HG02970 (cell line): ENCODE measurements around the gene CDH8.

ENCODE experiments used
- ATAC-seq: cut with Tn5 transposase; IDR thresholded peaks from one replicate; pipeline ENCODE4 v1.9.1; 2021; ENCODE audit warnings: mild to moderate bottlenecking, moderate library complexity, moderate number of reproducible peaks; ENCODE audit not compliant: unreplicated experiment, low FRiP score

Gene CDH8, protein sequence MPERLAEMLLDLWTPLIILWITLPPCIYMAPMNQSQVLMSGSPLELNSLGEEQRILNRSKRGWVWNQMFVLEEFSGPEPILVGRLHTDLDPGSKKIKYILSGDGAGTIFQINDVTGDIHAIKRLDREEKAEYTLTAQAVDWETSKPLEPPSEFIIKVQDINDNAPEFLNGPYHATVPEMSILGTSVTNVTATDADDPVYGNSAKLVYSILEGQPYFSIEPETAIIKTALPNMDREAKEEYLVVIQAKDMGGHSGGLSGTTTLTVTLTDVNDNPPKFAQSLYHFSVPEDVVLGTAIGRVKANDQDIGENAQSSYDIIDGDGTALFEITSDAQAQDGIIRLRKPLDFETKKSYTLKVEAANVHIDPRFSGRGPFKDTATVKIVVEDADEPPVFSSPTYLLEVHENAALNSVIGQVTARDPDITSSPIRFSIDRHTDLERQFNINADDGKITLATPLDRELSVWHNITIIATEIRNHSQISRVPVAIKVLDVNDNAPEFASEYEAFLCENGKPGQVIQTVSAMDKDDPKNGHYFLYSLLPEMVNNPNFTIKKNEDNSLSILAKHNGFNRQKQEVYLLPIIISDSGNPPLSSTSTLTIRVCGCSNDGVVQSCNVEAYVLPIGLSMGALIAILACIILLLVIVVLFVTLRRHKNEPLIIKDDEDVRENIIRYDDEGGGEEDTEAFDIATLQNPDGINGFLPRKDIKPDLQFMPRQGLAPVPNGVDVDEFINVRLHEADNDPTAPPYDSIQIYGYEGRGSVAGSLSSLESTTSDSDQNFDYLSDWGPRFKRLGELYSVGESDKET

GRCh38 chr16:62036101-62036801, at the start of gene CDH8:
CDH8 (minus strand) TSS chr16:62036438; CDS start chr16:62021403, 15,035 bp downstream.
- no peak for ATAC-seq

DNA sequence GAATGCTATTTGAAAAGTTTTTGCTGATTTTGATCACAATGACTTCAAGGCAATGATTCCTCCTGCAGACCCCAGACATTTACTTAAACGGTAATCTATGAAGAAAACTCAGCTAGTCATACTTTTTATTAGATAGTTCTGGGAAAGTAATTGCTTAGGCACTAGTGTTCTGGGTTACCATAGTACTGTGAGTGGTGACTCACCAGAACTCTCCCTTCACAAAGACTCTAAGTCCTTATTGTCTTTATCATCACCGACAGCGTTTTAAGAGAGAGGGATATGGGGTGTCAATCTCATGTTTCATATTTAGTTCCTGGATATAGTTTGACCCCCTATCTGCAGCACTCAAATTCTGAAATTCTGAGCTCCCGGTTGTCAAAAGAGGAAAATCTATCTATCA, 43.0 kb upstream of the CDH8 start:
- no peak for ATAC-seq

DNA sequence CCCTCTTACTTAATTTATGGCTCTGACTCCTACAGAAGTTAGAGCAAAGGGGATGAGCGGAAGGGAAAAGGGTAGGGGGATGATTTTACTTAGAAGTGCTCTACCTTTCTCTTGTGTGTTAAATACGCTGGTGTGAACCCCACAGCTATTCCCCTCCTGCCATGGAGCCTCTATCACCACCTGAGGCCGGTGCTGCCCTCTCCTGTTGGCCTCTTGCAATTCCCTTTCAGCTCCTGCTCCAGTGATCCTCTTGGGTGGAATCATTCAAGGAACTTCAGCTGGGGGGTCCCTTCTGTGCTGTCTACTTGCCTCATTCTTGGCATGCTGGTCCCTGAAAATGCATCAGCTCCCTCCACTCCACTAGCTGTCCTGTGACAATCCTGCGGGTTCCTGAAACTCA, 41.8 kb upstream of the CDH8 start:
- ATAC-seq, result no peak

DNA sequence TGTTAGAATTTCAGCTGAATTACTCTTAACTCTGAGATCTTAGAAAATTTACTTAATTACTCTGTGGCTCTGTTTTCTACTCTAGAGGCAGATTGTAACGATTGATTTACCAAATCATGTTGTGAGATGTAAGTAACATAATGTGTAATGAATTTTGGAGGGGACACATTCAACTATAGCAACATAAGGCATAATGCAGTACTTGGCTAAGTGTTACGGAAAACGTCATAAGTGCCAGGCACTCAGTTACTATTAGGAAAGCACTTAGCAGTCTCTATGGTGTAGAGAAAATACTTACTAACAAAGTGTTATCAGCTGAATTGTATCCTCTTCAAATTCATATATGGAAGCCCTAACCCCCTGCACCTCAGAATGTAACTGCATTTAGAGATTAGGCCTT, 40.6 kb upstream of the CDH8 start:
- ATAC-seq, result no peak

GRCh38 chr16:62068747-62069146, 32.5 kb upstream of the CDH8 start:
- no peak for ATAC-seq

DNA sequence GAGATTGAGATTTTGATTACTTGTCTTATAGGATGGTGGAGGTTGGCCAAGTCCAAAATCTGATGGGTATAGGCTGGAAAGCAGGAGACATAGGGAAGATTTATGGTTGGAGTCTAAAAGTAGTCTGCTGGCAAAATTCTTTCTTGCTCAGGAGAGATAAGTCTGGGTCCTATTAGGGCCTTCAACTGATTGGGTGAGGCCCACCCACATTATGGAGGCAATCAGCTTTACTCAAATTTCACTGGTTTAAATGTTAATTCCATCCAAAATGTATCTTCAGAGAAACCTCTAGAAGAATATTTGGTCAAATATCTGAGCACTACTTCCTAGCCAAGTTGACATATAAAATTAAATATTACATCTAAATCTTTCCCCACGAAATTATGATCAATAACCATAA, 31.7 kb upstream of the CDH8 start:
- no peak for ATAC-seq

DNA sequence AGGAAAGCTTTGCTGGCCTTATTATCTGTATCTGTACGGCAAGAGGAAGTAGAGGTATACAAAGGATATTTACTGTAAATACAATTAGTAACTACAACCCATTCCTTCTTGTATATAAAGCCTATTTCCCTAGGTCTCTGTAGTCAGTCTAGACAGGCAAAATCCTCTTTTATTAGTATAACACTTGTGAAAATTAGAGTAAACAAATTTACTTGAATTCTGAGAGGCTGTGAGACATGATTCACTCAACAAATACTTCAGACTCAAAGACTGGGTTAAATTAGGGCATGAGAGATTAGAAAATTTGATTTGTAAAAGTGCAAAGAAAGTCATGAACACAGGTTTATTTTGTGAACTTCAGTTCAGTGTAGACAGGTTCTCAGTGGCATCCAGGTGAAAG, 30.9 kb upstream of the CDH8 start:
- ATAC-seq, result no peak

- ATAC-seq, result no peak
Observed at GRCh38 chr16:62066747-62067146, 30.5 kb upstream of the CDH8 start.

DNA sequence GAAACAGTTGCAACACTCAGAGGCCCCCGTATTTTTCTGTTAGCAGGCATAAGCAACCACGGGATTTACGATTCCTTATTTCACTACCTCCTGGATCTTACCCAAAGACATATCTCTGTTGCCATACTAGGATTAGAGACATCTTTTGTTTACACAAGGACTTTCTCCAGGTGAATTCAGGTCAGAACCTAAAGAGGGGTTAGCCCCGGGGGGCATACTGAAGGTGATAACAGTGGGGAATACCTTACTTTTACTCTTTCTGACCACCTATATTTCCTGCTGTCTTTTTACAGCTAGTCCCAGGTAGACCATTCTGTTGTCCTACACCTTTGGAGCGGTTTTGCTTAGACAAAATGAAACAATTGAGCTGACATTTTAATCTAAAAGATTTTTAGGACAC, 27.9 kb upstream of the CDH8 start:
- no peak for ATAC-seq

DNA sequence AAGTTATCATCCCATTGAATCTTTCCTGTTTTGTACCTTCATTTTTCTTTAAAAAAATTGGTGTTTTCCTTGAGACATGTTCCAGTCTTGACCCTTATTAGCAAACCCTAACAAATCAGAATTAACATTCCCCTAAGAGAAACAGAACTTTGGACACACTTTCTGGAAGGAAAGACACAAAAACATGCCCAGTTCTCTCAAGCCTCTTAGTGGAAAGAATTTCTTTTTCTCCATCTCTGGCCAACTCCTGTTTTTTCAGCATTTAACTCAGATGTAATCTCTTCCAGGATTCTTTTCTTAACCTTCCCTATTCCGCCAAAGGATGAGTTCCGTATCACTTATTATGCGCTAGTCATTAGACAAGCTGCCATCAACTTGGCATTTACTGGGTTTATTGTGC, 23.9 kb upstream of the CDH8 start:
- ATAC-seq, result no peak

- no peak for ATAC-seq
Observed at GRCh38 chr16:62059527-62059926, 23.3 kb upstream of the CDH8 start.

GRCh38 chr16:62058412-62058811, 22.2 kb upstream of the CDH8 start:
- no peak for ATAC-seq

- ATAC-seq, result no peak
Observed at GRCh38 chr16:62051942-62052341, 15.7 kb upstream of the CDH8 start.

DNA sequence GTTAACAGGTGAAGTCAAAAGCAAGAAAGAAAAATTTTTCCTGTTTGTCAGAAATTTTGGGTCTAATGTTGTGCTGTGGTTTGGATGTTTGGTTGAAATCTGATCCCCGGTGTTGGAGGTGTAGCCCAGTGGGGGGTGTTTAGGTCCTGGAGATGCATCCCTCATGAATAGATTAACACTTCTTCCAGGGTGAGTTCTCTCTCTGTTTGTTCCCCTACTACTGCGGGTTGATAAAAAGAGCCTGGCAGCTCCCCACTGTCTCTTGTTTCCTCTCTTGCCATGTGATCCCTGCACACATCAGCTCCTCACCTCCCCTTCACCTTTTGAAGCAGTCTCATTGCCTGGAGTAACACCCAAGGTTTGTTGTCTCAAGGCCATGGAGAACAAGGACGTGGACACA, 14.6 kb upstream of the CDH8 start:
- ATAC-seq, result no peak

GRCh38 chr16:62046801-62047200, 10.6 kb upstream of the CDH8 start:
- ATAC-seq, result no peak

- no peak for ATAC-seq
Observed at GRCh38 chr16:62041401-62041800, 5.2 kb upstream of the CDH8 start.

DNA sequence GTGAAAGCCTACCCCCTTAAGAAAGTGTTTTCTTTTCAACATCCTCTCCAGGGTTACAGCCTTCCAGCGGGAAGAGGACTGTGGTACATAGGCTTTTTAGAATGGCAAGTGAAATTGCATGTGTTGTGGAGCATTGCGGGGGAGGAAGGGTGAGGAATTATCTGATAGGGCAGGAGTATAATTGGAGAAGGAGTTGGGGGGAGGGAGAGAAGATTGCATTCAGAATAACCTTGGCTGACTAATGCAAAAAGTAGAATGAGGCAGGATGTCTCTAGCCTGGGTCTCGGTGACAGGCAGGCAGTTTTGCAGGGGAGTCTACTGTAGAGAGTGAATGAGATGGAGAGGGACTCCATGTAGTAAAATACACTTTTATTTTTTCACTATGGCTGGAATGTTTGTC, 2.4 kb upstream of the CDH8 start:
- no peak for ATAC-seq

DNA sequence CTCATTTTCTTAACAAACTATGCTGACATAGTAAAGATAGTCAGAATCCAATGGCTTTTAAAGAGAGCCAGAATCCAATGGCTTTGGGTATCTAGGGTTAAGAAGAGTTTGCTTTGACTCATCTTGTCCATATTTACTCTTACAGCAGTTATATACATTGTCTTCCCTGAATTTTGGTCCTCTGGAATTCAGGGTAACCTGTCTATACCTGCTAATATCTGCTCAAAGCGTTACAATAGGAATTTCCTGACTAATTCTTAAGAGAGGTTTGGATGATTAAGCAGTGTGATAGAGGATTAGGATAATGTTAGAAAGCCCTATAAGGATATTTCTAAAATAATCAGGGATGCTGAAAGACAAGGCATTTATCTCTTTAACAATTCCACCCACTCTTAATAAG, 2.0 kb upstream of the CDH8 start:
- no peak for ATAC-seq

DNA sequence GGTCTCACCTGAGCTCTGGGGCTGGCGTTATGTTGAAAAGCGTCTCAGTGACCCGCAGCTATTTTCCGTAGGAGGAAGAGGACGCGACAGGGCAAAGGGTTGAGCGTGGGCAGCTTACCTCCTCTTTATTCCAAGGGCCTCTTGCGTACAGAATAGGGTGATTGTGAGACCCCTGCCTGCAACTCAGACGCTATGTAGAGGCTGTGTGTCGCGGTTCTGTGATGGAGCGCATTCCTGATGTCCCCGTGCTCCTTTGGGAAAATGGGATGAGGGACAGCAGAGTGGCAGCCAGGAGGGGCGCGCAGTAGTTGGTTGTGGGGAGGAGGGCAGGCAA, 531 bp upstream of the CDH8 start:
- no peak for ATAC-seq

DNA sequence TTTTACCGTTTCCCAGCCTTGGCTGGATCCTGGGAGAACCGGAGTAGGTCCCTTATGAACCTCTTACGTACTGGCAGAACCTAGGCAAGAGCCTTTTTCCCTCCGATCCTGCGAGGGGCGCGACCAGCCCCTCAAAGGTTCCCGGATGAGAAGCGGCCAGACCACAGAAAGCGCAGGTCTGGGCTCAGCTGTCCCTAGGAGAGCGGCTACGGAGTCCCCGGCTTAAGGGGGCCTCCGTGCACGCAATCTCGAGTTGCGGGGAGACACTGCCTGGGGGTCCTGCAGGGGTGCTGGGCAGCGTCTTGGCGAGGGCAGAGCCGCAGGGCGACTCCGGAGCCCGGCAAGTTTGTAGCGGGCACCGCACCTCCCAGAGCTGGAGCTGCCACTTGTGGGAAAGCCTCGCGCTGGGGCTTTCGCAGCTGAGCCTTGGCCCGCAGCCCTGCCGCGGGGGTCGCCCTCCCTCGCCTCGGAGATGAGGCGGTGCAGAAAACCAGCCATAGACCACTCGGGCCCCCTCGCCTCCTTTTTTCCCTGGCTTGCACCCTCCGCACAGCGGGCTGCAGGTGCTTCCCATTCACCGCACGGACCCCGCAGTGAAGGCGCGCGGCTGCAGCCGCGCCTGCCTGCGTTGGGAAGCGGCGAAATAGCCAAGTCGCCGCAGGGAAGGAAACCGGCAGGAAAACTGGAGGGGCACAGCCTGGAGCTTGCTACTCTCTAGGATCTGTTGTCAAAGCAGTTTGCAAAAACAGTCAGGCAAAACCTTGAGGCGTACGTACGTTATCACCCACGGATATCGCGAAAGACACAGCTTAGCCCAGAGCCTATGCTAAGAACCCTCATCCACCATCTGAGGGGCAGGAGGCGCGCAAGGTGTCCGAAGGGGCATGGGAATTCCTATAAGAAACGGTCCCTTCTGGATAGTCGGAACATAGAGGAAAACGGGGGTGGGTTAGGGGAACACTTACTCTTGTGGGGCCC, 834 bp downstream of the CDH8 start:
- ATAC-seq, result no peak
